SU-DHL-6 (cell line): ENCODE data around the gene TEDC1.

Experiments used
- H2AFZ ChIP-seq: fragments of 200-600 bp; sonication (generic); 2 replicates; pipeline ENCODE4 v1.6.1; 2014; ENCODE audit warnings: low read depth, mild to moderate bottlenecking, moderate library complexity, mixed read lengths, antibody characterized with exemption, low read length; ENCODE audit not compliant: severe bottlenecking
- H3F3A ChIP-seq: fragments of 200-600 bp; shearing (Covaris generic); 2 replicates; pipeline ENCODE4 v1.6.0; 2016; ENCODE audit warnings: antibody characterized with exemption, mild to moderate bottlenecking; ENCODE audit not compliant: insufficient read depth
- H3K27ac ChIP-seq: fragments of 200-600 bp; sonication (generic); 2 replicates; pipeline ENCODE4 v1.5.1; 2016; ENCODE audit warnings: low read depth, mild to moderate bottlenecking, low read length, moderate library complexity, mixed read lengths
- H3K27me3 ChIP-seq: fragments of 200-600 bp; sonication (generic), shearing (Covaris generic); 2 replicates; pipeline ENCODE4 v1.6.0; 2014; ENCODE audit warnings: mild to moderate bottlenecking, low read length
- H3K36me3 ChIP-seq: fragments of 200-600 bp; sonication (generic); 2 replicates; pipeline ENCODE4 v1.6.1; 2014; ENCODE audit warnings: mild to moderate bottlenecking, low read length, mixed read lengths
- H3K4me2 ChIP-seq: fragments of 300-600, 200-600 bp; shearing (Covaris generic), sonication (generic); 2 replicates; pipeline ENCODE4 v1.6.0; 2014; ENCODE audit warnings: low read length, low read depth, mild to moderate bottlenecking; ENCODE audit not compliant: poor library complexity, severe bottlenecking
- H3K4me3 ChIP-seq: fragments of 200-600 bp; sonication (generic); 2 replicates; pipeline ENCODE4 v1.5.1; 2014; ENCODE audit warnings: antibody characterized with exemption, low read length, mild to moderate bottlenecking, mixed read lengths; ENCODE audit not compliant: insufficient read depth, poor library complexity, severe bottlenecking
- H3K79me2 ChIP-seq: fragments of 200-600 bp; sonication (generic); 2 replicates; pipeline ENCODE4 v1.6.1; 2014; ENCODE audit warnings: mild to moderate bottlenecking, low read length, moderate library complexity; ENCODE audit not compliant: insufficient read depth
- H3K9ac ChIP-seq: fragments of 200-600 bp; sonication (generic); 2 replicates; pipeline ENCODE4 v1.7.0; 2014; ENCODE audit warnings: mild to moderate bottlenecking, low read length
- H3K9me2 ChIP-seq: fragments of 200-600 bp; sonication (generic); replicated peaks from 2 replicates; pipeline ENCODE4 v1.6.1; 2014; ENCODE audit warnings: low read length; ENCODE audit not compliant: insufficient read depth
- H3K9me3 ChIP-seq: fragments of 200-600 bp; sonication (generic); 2 replicates; pipeline ENCODE4 v1.6.1; 2014; ENCODE audit warnings: low read length, mixed read lengths; ENCODE audit not compliant: insufficient read depth
- H4K20me1 ChIP-seq: fragments of 200-600 bp; sonication (generic); 2 replicates; pipeline ENCODE4 v1.6.1; 2014; ENCODE audit warnings: low read depth, mild to moderate bottlenecking, antibody characterized with exemption, low read length, moderate library complexity, mixed read lengths
- CTCF ChIP-seq: fragments of 200-600 bp; sonication (generic); IDR thresholded peaks from one replicate; pipeline ENCODE4 v1.5.1; 2017; ENCODE audit warnings: antibody characterized with exemption, mild to moderate bottlenecking, low read length, moderate library complexity; ENCODE audit not compliant: insufficient read depth, poor library complexity, severe bottlenecking
- EZH2phosphoT487 ChIP-seq: fragments of 200-600 bp; sonication (generic), shearing (Covaris generic); conservative IDR thresholded peaks from 2 replicates; pipeline ENCODE4 v1.6.1; 2018; ENCODE audit warnings: mild to moderate bottlenecking, antibody characterized with exemption, low read length, moderate library complexity, mixed read lengths

TEDC1 gene

GRCh38 chr14:105473677-105474482 is 17.2 kb upstream of the TEDC1 start:
- Histone ChIP-seq H3K4me3 (peak overlapping the region; percentile 38), H2AFZ (no peak overlapping the region)

GRCh38 chr14:105474483-105475268 is 16.4 kb upstream of the TEDC1 start, which contains the start of gene CRIP2:
CRIP2 (plus strand) TSS chr14:105474821; CDS start chr14:105474863, 42 bp downstream.
- H3K9ac ChIP-seq, result peak within 1 kb of the TSS; percentile 26; the same call in 1 of the 2 replicates
- H3F3A ChIP-seq, result peaks cover 5% of the 10 kb centered on the region

More at GRCh38 chr14:105473677-105474482, 17.2 kb upstream of the TEDC1 start:
- H3K27ac ChIP-seq, result no peak overlapping the region
- H3K79me2 ChIP-seq, result no peaks in the 10 kb centered on the region
- no peaks in the 10 kb centered on the region for H3K36me3 ChIP-seq
- peak overlapping the region; percentile 58 for H3K4me2 ChIP-seq
- no peaks in the 10 kb centered on the region for H3K27me3 ChIP-seq
- H3K9me2 ChIP-seq, result no peaks in the 10 kb centered on the region
- H3K9ac ChIP-seq, result no peak overlapping the region
- TF ChIP-seq CTCF, result no peak
- TF ChIP-seq EZH2phosphoT487, result no peak
- H3F3A ChIP-seq, result peaks cover 5% of the 10 kb centered on the region
- 0 out of 2 replicates have a peak, but pooled peaks cover 3% of the 10 kb centered on the region for H3K9me3 ChIP-seq
- H4K20me1 ChIP-seq, result no peaks in the 10 kb centered on the region

More at GRCh38 chr14:105474483-105475268, 16.4 kb upstream of the TEDC1 start, which contains the start of gene CRIP2:
- no peak within 1 kb of the TSS for H3K27ac ChIP-seq
- no peaks in the 10 kb centered on the region for H3K9me2 ChIP-seq
- 0 out of 2 replicates have a peak, but pooled peaks cover 3% of the 10 kb centered on the region for H3K9me3 ChIP-seq
- peak within 1 kb of the TSS; percentile 58 for H3K4me2 ChIP-seq
- no peaks in the 10 kb centered on the region for H3K36me3 ChIP-seq
- H3K79me2 ChIP-seq, result no peaks in the 10 kb centered on the region
- H2AFZ ChIP-seq, result no peak within 1 kb of the TSS
- TF ChIP-seq EZH2phosphoT487 (no peak), CTCF (no peak)
- no peaks in the 10 kb centered on the region for H4K20me1 ChIP-seq
- no peaks in the 10 kb centered on the region for H3K27me3 ChIP-seq
- peak within 1 kb of the TSS; percentile 39 for H3K4me3 ChIP-seq
